ENCODE measurements around the gene PKIB. TPM values are rescaled to one million over a fixed set of nuclear protein-coding genes. Genes with fewer than 3 reads are reported as not detected.

Gene PKIB
- total and polyA plus RNA-seq, 2 donors from 2014 or later, result 5.1 to 5.3 TPM

- DNase-seq (no peak), FAIRE-seq (no peak)
- H3K27me3 ChIP-seq (ENCODE audit: control insufficient read depth, insufficient read depth, low read length), result no peaks in the 10 kb centered on the region
- intact Hi-C loops (cut with DNase I), result no loop called here
- no peak overlapping the region for H3K9ac ChIP-seq (ENCODE audit: low read length in 3 of 3)
- no peak for TF ChIP-seq CTCF (IDR thresholded peaks at IDR 0.05; ENCODE audit: borderline replicate concordance, extremely low read depth, insufficient read depth)
- no peaks in the 10 kb centered on the region for H3K36me3 ChIP-seq (ENCODE audit: control insufficient read depth in 2 of 3, insufficient read depth in 3 of 3, low read length in 3 of 3)
- H3K4me3 ChIP-seq (ENCODE audit: low read length in 3 of 3), result peak overlapping the region in 1 of 3 donors; percentile 36
- no peaks in the 10 kb centered on the region for H3K4me1 ChIP-seq (ENCODE audit: control insufficient read depth in 2 of 3, insufficient read depth in 2 of 3, low read depth in 1 of 3, low read length in 3 of 3)
- H3K27ac ChIP-seq (ENCODE audit: low read depth in 2 of 2, low read length in 2 of 2), result no peak overlapping the region
- H3K9me3 ChIP-seq (ENCODE audit: control insufficient read depth in 2 of 3, insufficient read depth in 1 of 3, low read length in 3 of 3), result no peaks in the 10 kb centered on the region
Measured at GRCh38 chr6:122753000-122753687, 142.9 kb downstream of the PKIB start.

GRCh38 chr6:122753688-122754056, 143.5 kb downstream of the PKIB start:
- Histone ChIP-seq H3K27ac (ENCODE audit: low read depth in 2 of 2, low read length in 2 of 2) (no peak overlapping the region), H3K36me3 (ENCODE audit: control insufficient read depth in 2 of 3, insufficient read depth in 3 of 3, low read length in 3 of 3) (no peaks in the 10 kb centered on the region), H3K4me1 (ENCODE audit: control insufficient read depth in 2 of 3, insufficient read depth in 2 of 3, low read depth in 1 of 3, low read length in 3 of 3) (no peaks in the 10 kb centered on the region), H3K4me3 (ENCODE audit: low read length in 3 of 3) (peak overlapping the region in 1 of 3 donors; percentile 36), H3K9me3 (ENCODE audit: control insufficient read depth in 2 of 3, insufficient read depth in 1 of 3, low read length in 3 of 3) (no peaks in the 10 kb centered on the region), H3K9ac (ENCODE audit: low read length in 3 of 3) (no peak overlapping the region), H3K27me3 (ENCODE audit: control insufficient read depth, insufficient read depth, low read length) (no peaks in the 10 kb centered on the region)
- intact Hi-C loops (cut with DNase I), result no loop called here
- FAIRE-seq (no peak), DNase-seq (no peak)
- no peak for TF ChIP-seq CTCF (IDR thresholded peaks at IDR 0.05; ENCODE audit: borderline replicate concordance, extremely low read depth, insufficient read depth)

GRCh38 chr6:122754191-122754731, 144.1 kb downstream of the PKIB start:
- no peaks in the 10 kb centered on the region for H3K9me3 ChIP-seq (ENCODE audit: control insufficient read depth in 2 of 3, insufficient read depth in 1 of 3, low read length in 3 of 3)
- H3K4me3 ChIP-seq (ENCODE audit: low read length in 3 of 3), result no peak overlapping the region
- intact Hi-C loops (cut with DNase I), result no loop called here
- TF ChIP-seq CTCF (IDR thresholded peaks at IDR 0.05; ENCODE audit: borderline replicate concordance, extremely low read depth, insufficient read depth), result no peak
- DNase-seq, result no peak
- H3K4me1 ChIP-seq (ENCODE audit: control insufficient read depth in 2 of 3, insufficient read depth in 2 of 3, low read depth in 1 of 3, low read length in 3 of 3), result no peaks in the 10 kb centered on the region
- H3K27ac ChIP-seq (ENCODE audit: low read depth in 2 of 2, low read length in 2 of 2), result no peak overlapping the region
- H3K27me3 ChIP-seq (ENCODE audit: control insufficient read depth, insufficient read depth, low read length), result no peaks in the 10 kb centered on the region
- no peaks in the 10 kb centered on the region for H3K36me3 ChIP-seq (ENCODE audit: control insufficient read depth in 2 of 3, insufficient read depth in 3 of 3, low read length in 3 of 3)
- no peak overlapping the region for H3K9ac ChIP-seq (ENCODE audit: low read length in 3 of 3)
- no peak for FAIRE-seq
